PC-3 (cell line): Measurements from ENCODE around the gene SUPT16H. TPM values are rescaled to one million over a fixed set of nuclear protein-coding genes. Genes with fewer than 3 reads are reported as not detected.

Source experiments
- ATAC-seq: fragments of 200-7000 bp; cut with Tn5 transposase; 2 replicates; pipeline ENCODE4 v1.9.1; 2020; ENCODE audit warnings: mild to moderate bottlenecking, moderate library complexity
- Bru-seq: library from RNA; stranded (reverse); fragments of 400-500 nt; gene quantifications from one replicate; lab custom pipeline; 2021; lab: Mats Ljungman, UMichigan
- BruChase-seq, 2 experiments: library from RNA; stranded (reverse); fragments of 400-500 nt; gene quantifications; one replicate each; lab custom pipeline; 2021; lab: Mats Ljungman, UMichigan
- BruUV-seq: library from RNA; stranded (reverse); fragments of 400-500 nt; replicated peaks from 2 replicates; lab custom pipeline; 2021; lab: Mats Ljungman, UMichigan
- CTCF ChIA-PET: fragments of 300-600 bp; sonication (Branson Sonifier 250); formaldehyde crosslinking; loops from one replicate; lab custom pipeline; 2022; ENCODE audit warnings: antibody characterized with exemption; lab: Charles Lee
- POLR2A ChIA-PET: fragments of 300-600 bp; sonication (Branson Sonifier 250); formaldehyde crosslinking; loops from one replicate; lab custom pipeline; 2022; ENCODE audit warnings: antibody characterized with exemption; ENCODE audit not compliant: unreplicated experiment; lab: Charles Lee
- DNase-seq: peaks from one replicate; pipeline ENCODE4 v3.0.0-alpha.2; 2015
- H2AFZ ChIP-seq: fragments of 300-600 bp; sonication (generic); 2 replicates; pipeline ENCODE4 v1.6.0; 2016; ENCODE audit warnings: antibody characterized with exemption, low read length
- H3F3A ChIP-seq: fragments of 300-600 bp; sonication (generic); one replicate; pipeline ENCODE4 v1.6.0; 2017; ENCODE audit warnings: antibody characterized with exemption, low read length, control low read depth, mild to moderate bottlenecking; ENCODE audit not compliant: unreplicated experiment
- H3K27ac ChIP-seq: fragments of 300-600 bp; sonication (generic); 2 replicates; pipeline ENCODE4 v1.5.1; 2016; ENCODE audit warnings: mild to moderate bottlenecking, low read length
- H3K27me3 ChIP-seq: fragments of 300-600 bp; sonication (generic); 2 replicates; pipeline ENCODE4 v1.6.1; 2016; ENCODE audit warnings: low read length, mixed read lengths
- H3K36me3 ChIP-seq: fragments of 300-600 bp; sonication (generic); 2 replicates; pipeline ENCODE4 v1.6.1; 2016; ENCODE audit warnings: low read depth, mixed run types, low read length, mixed read lengths
- H3K4me1 ChIP-seq: fragments of 300-600 bp; sonication (generic); 2 replicates; pipeline ENCODE4 v1.5.1; 2016; ENCODE audit warnings: low read length; ENCODE audit not compliant: insufficient read depth
- H3K4me2 ChIP-seq: fragments of 300-600 bp; sonication (generic); 2 replicates; pipeline ENCODE4 v1.6.0; 2016; ENCODE audit warnings: low read length
- H3K4me3 ChIP-seq: fragments of 300-600 bp; sonication (generic); 2 replicates; pipeline ENCODE4 v1.5.1; 2016; ENCODE audit warnings: mild to moderate bottlenecking, low read length, mixed read lengths
- H3K79me2 ChIP-seq: fragments of 300-600 bp; sonication (generic); 2 replicates; pipeline ENCODE4 v1.6.1; 2017; ENCODE audit warnings: low read length, mixed read lengths
- H3K9ac ChIP-seq: fragments of 300-600 bp; sonication (generic); 2 replicates; pipeline ENCODE4 v1.6.0; 2016; ENCODE audit warnings: mild to moderate bottlenecking, low read length
- H3K9me2 ChIP-seq: fragments of 300-600 bp; sonication (generic); replicated peaks from 2 replicates; pipeline ENCODE4 v1.6.1; 2016; ENCODE audit warnings: mixed run types, low read length, mixed read lengths
- H3K9me3 ChIP-seq: fragments of 300-600 bp; sonication (generic); 2 replicates; pipeline ENCODE4 v1.6.1; 2016; ENCODE audit warnings: low read length, mixed read lengths
- H4K20me1 ChIP-seq: fragments of 300-600 bp; sonication (generic); 2 replicates; pipeline ENCODE4 v1.6.1; 2016; ENCODE audit warnings: low read length, mixed read lengths
- CTCF ChIP-seq: fragments of 300-600 bp; sonication (generic); conservative IDR thresholded peaks from 2 replicates; pipeline ENCODE4 v1.5.1; 2017; ENCODE audit warnings: antibody characterized with exemption, low read depth, mild to moderate bottlenecking, low read length
- EZH2 ChIP-seq: fragments of 300-600 bp; sonication (generic); IDR thresholded peaks from one replicate; pipeline ENCODE4 v1.6.1; 2017; ENCODE audit warnings: antibody characterized with exemption, mild to moderate bottlenecking, low read length; ENCODE audit not compliant: unreplicated experiment
- EZH2phosphoT487 ChIP-seq: fragments of 300-600 bp; sonication (generic); IDR thresholded peaks from 2 replicates; pipeline ENCODE4 v1.6.1; 2018; ENCODE audit warnings: mild to moderate bottlenecking, antibody characterized with exemption, low read length, borderline replicate concordance
- intact Hi-C: fragments of 100-400 bp; cut with micrococcal nuclease; formaldehyde crosslinking; loops from 2 replicates; pipeline ENCODE4 v1.9.0; 2023
- long read RNA-seq: library from polyadenylated mRNA; unstranded; transcript quantifications from one replicate; pipeline ENCODE4 v2.0.0, GENCODE V29; 2021; ENCODE audit not compliant: unreplicated experiment
- total RNA-seq: library from RNA; depleted of rRNA; stranded (reverse); fragments of >200 nt; gene quantifications from 2 replicates; pipeline ENCODE4 v1.2.3, GENCODE V29; 2014; rRNA removed

SUPT16H gene
- 92.6 and 102 TPM in 2 replicates for total RNA-seq
- Bru-seq, nascent RNA, result percentile 92 among the genes with signal in this experiment
- percentile 97 among the genes with signal in this experiment for BruChase-seq, experiment 1, labeled RNA remaining after a 6-hour chase
- BruChase-seq, experiment 2, labeled RNA remaining after a 2-hour chase, result percentile 95 among the genes with signal in this experiment
- long read RNA-seq, full-length matches to known transcripts, result 177 of 279 reads
- long read RNA-seq, partial matches to known transcripts, result 58 of 279 reads
- long read RNA-seq, other reads (novel, unspliced or antisense), result 44 of 279 reads

- Histone ChIP-seq H2AFZ (peak within 1 kb of the TSS; percentile 89), H3K9me2 (no peaks in the 10 kb centered on the region), H3K9me3 (no peaks in the 10 kb centered on the region), H3K27me3 (no peaks in the 10 kb centered on the region), H3K4me2 (peak within 1 kb of the TSS; percentile 86), H3K4me1 (peaks cover 14% of the 10 kb centered on the region), H4K20me1 (peaks cover 25% of the 10 kb centered on the region), H3K27ac (peak within 1 kb of the TSS; percentile 86), H3K36me3 (peaks cover 14% of the 10 kb centered on the region; the same call in 1 of the 2 replicates), H3K4me3 (peak within 1 kb of the TSS; percentile 80), H3K79me2 (peaks cover 49% of the 10 kb centered on the region), H3K9ac (peak within 1 kb of the TSS; percentile 97), H3F3A (no peaks in the 10 kb centered on the region)
- intact Hi-C loops, result loop anchor here (2.0 to 10.0 kb wide), 2 partner anchors 93 to 119 kb away; partner anchors contain the start of genes HNRNPC, RAB2B and TOX4
- ChIA-PET POLR2A (interaction anchor here (0.5 to 0.7 kb wide), 6 partner anchors 38 to 144 kb away, joined by 3 to 13 read pairs (median 4); no protein-coding TSS in a partner anchor), CTCF (interaction anchor here (1.0 kb wide), 1 partner anchor 114 kb away, joined by 3 read pairs; no protein-coding TSS in a partner anchor)
- DNase-seq (peak; percentile 95), ATAC-seq (peak; percentile 90)
- TF ChIP-seq EZH2, result no peak
- TF ChIP-seq CTCF, result no peak
- no peak for TF ChIP-seq EZH2phosphoT487
- no TSS peak for BruUV-seq
Measured at GRCh38 chr14:21383848-21384493, at the start of gene SUPT16H. TSS of gene SUPT16H (minus strand) at chr14:21384019. CDS start at chr14:21383927, 92 bp downstream.

GRCh38 chr14:21431126-21431525 is 47.3 kb upstream of the SUPT16H start:
- intact Hi-C loops, result no loop called here

More at GRCh38 chr14:21431126-21431525, 47.3 kb upstream of the SUPT16H start:
- H3F3A ChIP-seq, result no peaks in the 10 kb centered on the region
- DNase-seq (no peak), ATAC-seq (no peak)
- H3K9me3 ChIP-seq, result no peaks in the 10 kb centered on the region
- TF ChIP-seq EZH2 (no peak), EZH2phosphoT487 (no peak), CTCF (no peak)
- CTCF ChIA-PET, result no interaction called here
- H3K4me3 ChIP-seq, result no peak overlapping the region
- no peak overlapping the region for H3K27ac ChIP-seq
- H3K4me1 ChIP-seq, result peaks cover 3% of the 10 kb centered on the region; the same call in 1 of the 2 replicates
- no peak overlapping the region for H2AFZ ChIP-seq
- no peak overlapping the region for H3K9ac ChIP-seq
- POLR2A ChIA-PET, result no interaction called here
- no peak overlapping the region for H3K4me2 ChIP-seq
- H3K36me3 ChIP-seq, result peaks cover 56% of the 10 kb centered on the region
- H3K27me3 ChIP-seq, result no peaks in the 10 kb centered on the region
- H3K9me2 ChIP-seq, result no peaks in the 10 kb centered on the region
- H3K79me2 ChIP-seq, result peaks cover 63% of the 10 kb centered on the region
- H4K20me1 ChIP-seq, result 0 out of 2 replicates have a peak, but pooled peaks cover 3% of the 10 kb centered on the region
- BruUV-seq, result no TSS peak
